ENCODE data around the gene TAF11L6. TPM values are rescaled to one million over a fixed set of nuclear protein-coding genes. Genes with fewer than 3 reads are reported as not detected.

Gene TAF11L6
- total and polyA plus RNA-seq, 2 of the 8 experiments (the other 6 are each of a cell fraction or from before 2014, with no cell fraction given) = not detected

- WGBS, 2 experiments (ENCODE audit: extremely low coverage in 1 of 2, insufficient coverage in 1 of 2, insufficient read length in 1 of 2, insufficient replicate concordance in 2 of 2, low coverage in 1 of 2, low lambda C conversion rate in 2 of 2, missing lambda C conversion rate in 1 of 2) = 93% methylated on average over 4 of the region's 4 CpGs; no CpG with 5 or more reads in 1 of the 2 experiments
- H2AFZ ChIP-seq (ENCODE audit: low read length) = no peak overlapping the region
- CTCF ChIA-PET (ENCODE audit: partially characterized antibody) = interaction anchor here (0.6 kb wide), 1 partner anchor 1007 kb away, joined by 3 read pairs; no protein-coding TSS in a partner anchor
These were observed 31.0 kb upstream of the TAF11L6 start for GRCh38 chr5:17497446-17497845.

More at GRCh38 chr5:17497446-17497845, 31.0 kb upstream of the TAF11L6 start:
- POLR2A ChIA-PET (ENCODE audit: partially characterized antibody) = no interaction called here
- H3K23ac ChIP-seq (ENCODE audit: insufficient read length) = no peak overlapping the region
- H4K20me1 ChIP-seq (replicated peaks in 1 of 2; ENCODE audit: control insufficient read depth in 1 of 2, insufficient read depth in 2 of 2, low read length in 2 of 2) = no peaks in the 10 kb centered on the region
- H3K23me2 ChIP-seq (ENCODE audit: low read depth, low read length) = no peaks in the 10 kb centered on the region
- H3K36me3 ChIP-seq (ENCODE audit: control insufficient read depth in 2 of 4, insufficient read depth in 4 of 4, low read length in 3 of 4) = no peaks in the 10 kb centered on the region
- no peak overlapping the region for H3K4me3 ChIP-seq (ENCODE audit: extremely low read depth in 1 of 4, insufficient read depth in 2 of 4, low read depth in 3 of 4, low read length in 4 of 4)
- no peak overlapping the region for H4K5ac ChIP-seq (ENCODE audit: insufficient read length, low read depth, low read length)
- no peak overlapping the region for H3K4me2 ChIP-seq (ENCODE audit: insufficient read depth in 1 of 2, low read depth in 2 of 2, low read length in 2 of 2)
- H3K4me1 ChIP-seq (replicated peaks in 1 of 4; ENCODE audit: control insufficient read depth in 3 of 4, insufficient read depth in 4 of 4, low read length in 3 of 4) = peaks cover 0 to 4% (median 0%) of the 10 kb centered on the region in 4 experiments; a peak in 1 of 7 replicates
- no peak overlapping the region for H3K14ac ChIP-seq (ENCODE audit: insufficient read length)
- no peak for DNase-seq (ENCODE audit: low read depth in 1 of 2, low spot score in 2 of 2)
- H2BK12ac ChIP-seq (ENCODE audit: low read depth, low read length) = no peak overlapping the region
- no peaks in the 10 kb centered on the region for H3K27me3 ChIP-seq (replicated peaks in 1 of 4; ENCODE audit: control insufficient read depth in 3 of 4, extremely low read depth in 1 of 4, insufficient read depth in 3 of 4, low read length in 3 of 4)
- no peak overlapping the region for H2BK120ac ChIP-seq (replicated peaks; ENCODE audit: low read depth, low read length)
- no peak overlapping the region for H3K56ac ChIP-seq (replicated peaks; ENCODE audit: insufficient read length, low read depth, low read length)
- H4K91ac ChIP-seq (replicated peaks; ENCODE audit: insufficient read length, low read length) = no peak overlapping the region
- no peak overlapping the region for H3K4ac ChIP-seq (replicated peaks; ENCODE audit: insufficient read length, low read depth, low read length)
- no peak overlapping the region for H3K18ac ChIP-seq (ENCODE audit: extremely low read depth, low read length)
- no peak overlapping the region for H2BK20ac ChIP-seq (ENCODE audit: low read length)
- no peak overlapping the region for H2AK5ac ChIP-seq (ENCODE audit: low read depth, low read length)
- H3K9ac ChIP-seq (replicated peaks in 1 of 4; ENCODE audit: extremely low read depth in 1 of 4, low read depth in 3 of 4, low read length in 3 of 4) = no peak overlapping the region
- no peaks in the 10 kb centered on the region for H3K79me1 ChIP-seq (ENCODE audit: low read depth, low read length)
- H3K27ac ChIP-seq (ENCODE audit: low read depth, low read length) = no peak overlapping the region
- no peaks in the 10 kb centered on the region for H3K79me2 ChIP-seq (ENCODE audit: control insufficient read depth in 1 of 2, insufficient read depth in 2 of 2, low read length in 2 of 2)
- H3K9me3 ChIP-seq (ENCODE audit: insufficient read depth in 2 of 2, low read depth in 1 of 2, low read length in 1 of 2) = no peaks in the 10 kb centered on the region
- no peak overlapping the region for H2BK15ac ChIP-seq (ENCODE audit: low read length)
- H4K8ac ChIP-seq (ENCODE audit: extremely low read depth, insufficient read depth, low read length) = no peak overlapping the region
- no peak for FAIRE-seq
- no peak overlapping the region for H2BK5ac ChIP-seq (ENCODE audit: low read depth, low read length)
